Measurements from ENCODE around the gene TRPM7. TPM values are rescaled to one million over a fixed set of nuclear protein-coding genes. Genes with fewer than 3 reads are reported as not detected.

The TRPM7 gene
- total and polyA plus RNA-seq, 4 donors = 6.3 to 81.1 (median 24.0) TPM

DNA sequence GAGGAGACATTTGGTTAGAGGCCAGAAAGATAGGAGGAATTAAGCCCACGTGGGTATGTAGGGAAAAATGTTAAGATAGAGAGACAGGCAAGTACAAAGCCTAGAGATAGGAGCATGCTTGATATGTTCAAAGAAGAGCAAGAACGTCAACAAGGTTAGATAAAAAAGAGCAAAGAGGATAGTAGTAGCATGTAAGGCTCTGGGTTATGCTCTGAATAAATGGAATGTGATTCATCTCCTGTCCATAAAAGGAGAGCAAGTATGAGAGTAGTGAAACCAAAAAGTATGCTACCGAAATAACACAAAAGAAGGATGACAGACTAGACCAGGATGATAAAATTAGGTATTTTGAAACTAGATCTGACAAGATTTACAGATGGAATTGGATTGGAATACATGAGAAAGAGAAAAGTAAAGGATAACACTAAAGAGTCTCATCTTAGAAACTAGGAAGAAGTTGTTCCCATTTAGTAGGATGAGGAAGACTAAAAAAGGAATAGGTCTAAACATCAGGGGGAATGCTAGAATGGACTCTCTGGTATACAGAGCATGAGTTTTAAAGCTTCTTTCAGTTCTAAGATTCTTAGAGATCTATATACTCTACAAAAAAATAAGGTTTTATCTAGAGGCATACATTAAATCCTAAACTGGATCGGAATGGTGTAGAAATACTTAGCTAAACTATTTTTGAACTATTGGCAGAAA, 59.1 kb downstream of the TRPM7 start (continued):
- TF ChIP-seq, protein P1, sequence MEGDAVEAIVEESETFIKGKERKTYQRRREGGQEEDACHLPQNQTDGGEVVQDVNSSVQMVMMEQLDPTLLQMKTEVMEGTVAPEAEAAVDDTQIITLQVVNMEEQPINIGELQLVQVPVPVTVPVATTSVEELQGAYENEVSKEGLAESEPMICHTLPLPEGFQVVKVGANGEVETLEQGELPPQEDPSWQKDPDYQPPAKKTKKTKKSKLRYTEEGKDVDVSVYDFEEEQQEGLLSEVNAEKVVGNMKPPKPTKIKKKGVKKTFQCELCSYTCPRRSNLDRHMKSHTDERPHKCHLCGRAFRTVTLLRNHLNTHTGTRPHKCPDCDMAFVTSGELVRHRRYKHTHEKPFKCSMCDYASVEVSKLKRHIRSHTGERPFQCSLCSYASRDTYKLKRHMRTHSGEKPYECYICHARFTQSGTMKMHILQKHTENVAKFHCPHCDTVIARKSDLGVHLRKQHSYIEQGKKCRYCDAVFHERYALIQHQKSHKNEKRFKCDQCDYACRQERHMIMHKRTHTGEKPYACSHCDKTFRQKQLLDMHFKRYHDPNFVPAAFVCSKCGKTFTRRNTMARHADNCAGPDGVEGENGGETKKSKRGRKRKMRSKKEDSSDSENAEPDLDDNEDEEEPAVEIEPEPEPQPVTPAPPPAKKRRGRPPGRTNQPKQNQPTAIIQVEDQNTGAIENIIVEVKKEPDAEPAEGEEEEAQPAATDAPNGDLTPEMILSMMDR (IDR thresholded peaks at IDR 0.05; ENCODE audit: low read depth, low read length, missing input control) = no peak

GRCh38 chr15:50624616-50625168, 61.9 kb downstream of the TRPM7 start:
- TF ChIP-seq FOXA2 (IDR thresholded peaks at IDR 0.05) = no peak
- no peak for TF ChIP-seq YY1 (IDR thresholded peaks at IDR 0.05)
- TF ChIP-seq, protein P2, sequence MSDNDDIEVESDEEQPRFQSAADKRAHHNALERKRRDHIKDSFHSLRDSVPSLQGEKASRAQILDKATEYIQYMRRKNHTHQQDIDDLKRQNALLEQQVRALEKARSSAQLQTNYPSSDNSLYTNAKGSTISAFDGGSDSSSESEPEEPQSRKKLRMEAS (IDR thresholded peaks at IDR 0.05) = no peak
- TF ChIP-seq EGR1 (IDR thresholded peaks at IDR 0.05; ENCODE audit: low read depth in 2 of 2) = no peak
- no peak for TF ChIP-seq HNF4A (conservative IDR thresholded peaks at IDR 0.05)
- TF ChIP-seq RXRA (IDR thresholded peaks at IDR 0.05) = no peak
- TF ChIP-seq JUND (IDR thresholded peaks at IDR 0.05) = no peak
- TF ChIP-seq, protein P3, sequence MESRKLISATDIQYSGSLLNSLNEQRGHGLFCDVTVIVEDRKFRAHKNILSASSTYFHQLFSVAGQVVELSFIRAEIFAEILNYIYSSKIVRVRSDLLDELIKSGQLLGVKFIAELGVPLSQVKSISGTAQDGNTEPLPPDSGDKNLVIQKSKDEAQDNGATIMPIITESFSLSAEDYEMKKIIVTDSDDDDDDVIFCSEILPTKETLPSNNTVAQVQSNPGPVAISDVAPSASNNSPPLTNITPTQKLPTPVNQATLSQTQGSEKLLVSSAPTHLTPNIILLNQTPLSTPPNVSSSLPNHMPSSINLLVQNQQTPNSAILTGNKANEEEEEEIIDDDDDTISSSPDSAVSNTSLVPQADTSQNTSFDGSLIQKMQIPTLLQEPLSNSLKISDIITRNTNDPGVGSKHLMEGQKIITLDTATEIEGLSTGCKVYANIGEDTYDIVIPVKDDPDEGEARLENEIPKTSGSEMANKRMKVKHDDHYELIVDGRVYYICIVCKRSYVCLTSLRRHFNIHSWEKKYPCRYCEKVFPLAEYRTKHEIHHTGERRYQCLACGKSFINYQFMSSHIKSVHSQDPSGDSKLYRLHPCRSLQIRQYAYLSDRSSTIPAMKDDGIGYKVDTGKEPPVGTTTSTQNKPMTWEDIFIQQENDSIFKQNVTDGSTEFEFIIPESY (IDR thresholded peaks at IDR 0.05) = no peak
- no peak for TF ChIP-seq REST (IDR thresholded peaks at IDR 0.05)
- no peak for TF ChIP-seq FOXA1 (IDR thresholded peaks at IDR 0.05)
- no peak for TF ChIP-seq NR2F2 (IDR thresholded peaks at IDR 0.05)
- TF ChIP-seq RAD21 (IDR thresholded peaks at IDR 0.05) = no peak
- no peak for TF ChIP-seq TAF1 (conservative IDR thresholded peaks at IDR 0.05)
- 98% methylated on average over 1 of the region's 1 CpG for WGBS
- DNase-seq (ENCODE audit: low spot score) = no peak

More at GRCh38 chr15:50624616-50625168, 61.9 kb downstream of the TRPM7 start:
- Histone ChIP-seq H3K4me3 (ENCODE audit: low read depth in 1 of 3, low read length in 3 of 3) (no peak overlapping the region), H3K4me1 (ENCODE audit: control insufficient read depth in 4 of 4, insufficient read depth in 4 of 4, low read length in 3 of 4) (no peaks in the 10 kb centered on the region), H3K27me3 (ENCODE audit: control insufficient read depth in 4 of 4, insufficient read depth in 4 of 4, low read length in 3 of 4) (no peaks in the 10 kb centered on the region), H3K9ac (ENCODE audit: low read depth in 1 of 2, low read length in 2 of 2) (no peak overlapping the region), H3K36me3 (ENCODE audit: control insufficient read depth in 4 of 4, insufficient read depth in 3 of 4, low read depth in 1 of 4, low read length in 3 of 4) (peaks cover 4 to 71% (median 52%) of the 10 kb centered on the region in 4 donors), H3K27ac (ENCODE audit: low read depth in 1 of 2, low read length in 2 of 2) (no peak overlapping the region), H3K9me3 (ENCODE audit: control insufficient read depth in 4 of 4, low read length in 3 of 4) (no peaks in the 10 kb centered on the region)

All from liver (tissue), 9 donors.